ENCODE measurements around the gene MS4A2.

DNA sequence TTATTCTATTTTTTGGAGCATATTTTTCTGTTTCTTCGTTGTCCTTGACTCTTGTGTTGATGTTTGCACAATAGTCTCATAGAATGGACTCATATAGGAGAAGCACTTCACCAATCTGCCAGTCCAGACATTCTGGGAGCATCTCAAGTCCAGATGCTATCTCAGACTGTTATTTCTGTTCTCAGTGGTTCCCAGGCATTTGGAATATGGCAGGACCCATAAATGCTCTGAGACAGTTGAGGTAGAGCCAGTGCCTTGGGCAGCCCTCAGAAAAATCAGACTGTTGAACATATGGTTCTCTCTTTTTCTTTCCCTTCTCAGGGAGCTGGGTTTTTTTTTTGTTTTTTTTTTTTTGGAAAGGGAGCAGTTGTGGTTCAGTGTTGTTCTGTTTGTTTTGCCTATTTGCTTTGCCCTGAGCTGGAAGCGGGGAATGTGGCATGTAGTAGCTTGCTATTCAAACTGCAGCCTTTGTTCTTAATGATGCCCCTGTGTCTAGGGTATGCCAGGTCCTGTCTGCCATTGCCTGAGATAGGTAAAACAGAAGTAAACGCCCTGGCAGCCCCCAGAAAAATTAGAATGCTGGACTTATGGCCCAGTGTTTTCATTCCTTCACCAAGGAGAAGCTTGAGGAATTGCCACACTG, 3.7 kb upstream of the MS4A2 start:
- TF ChIP-seq POLR2AphosphoS5 (IDR thresholded peaks at IDR 0.05; ENCODE audit: low read depth, low read length) (no peak), SIN3A (IDR thresholded peaks at IDR 0.05; ENCODE audit: borderline replicate concordance, insufficient read depth, low read length) (no peak), TAF1 (IDR thresholded peaks at IDR 0.05; ENCODE audit: borderline replicate concordance, insufficient read depth, low read length) (no peak), FOXP2 (optimal IDR thresholded peaks at IDR 0.05; ENCODE audit: borderline replicate concordance, extremely low read depth, extremely low read length, insufficient read depth) (no peak)
- TF ChIP-seq, protein P1, sequence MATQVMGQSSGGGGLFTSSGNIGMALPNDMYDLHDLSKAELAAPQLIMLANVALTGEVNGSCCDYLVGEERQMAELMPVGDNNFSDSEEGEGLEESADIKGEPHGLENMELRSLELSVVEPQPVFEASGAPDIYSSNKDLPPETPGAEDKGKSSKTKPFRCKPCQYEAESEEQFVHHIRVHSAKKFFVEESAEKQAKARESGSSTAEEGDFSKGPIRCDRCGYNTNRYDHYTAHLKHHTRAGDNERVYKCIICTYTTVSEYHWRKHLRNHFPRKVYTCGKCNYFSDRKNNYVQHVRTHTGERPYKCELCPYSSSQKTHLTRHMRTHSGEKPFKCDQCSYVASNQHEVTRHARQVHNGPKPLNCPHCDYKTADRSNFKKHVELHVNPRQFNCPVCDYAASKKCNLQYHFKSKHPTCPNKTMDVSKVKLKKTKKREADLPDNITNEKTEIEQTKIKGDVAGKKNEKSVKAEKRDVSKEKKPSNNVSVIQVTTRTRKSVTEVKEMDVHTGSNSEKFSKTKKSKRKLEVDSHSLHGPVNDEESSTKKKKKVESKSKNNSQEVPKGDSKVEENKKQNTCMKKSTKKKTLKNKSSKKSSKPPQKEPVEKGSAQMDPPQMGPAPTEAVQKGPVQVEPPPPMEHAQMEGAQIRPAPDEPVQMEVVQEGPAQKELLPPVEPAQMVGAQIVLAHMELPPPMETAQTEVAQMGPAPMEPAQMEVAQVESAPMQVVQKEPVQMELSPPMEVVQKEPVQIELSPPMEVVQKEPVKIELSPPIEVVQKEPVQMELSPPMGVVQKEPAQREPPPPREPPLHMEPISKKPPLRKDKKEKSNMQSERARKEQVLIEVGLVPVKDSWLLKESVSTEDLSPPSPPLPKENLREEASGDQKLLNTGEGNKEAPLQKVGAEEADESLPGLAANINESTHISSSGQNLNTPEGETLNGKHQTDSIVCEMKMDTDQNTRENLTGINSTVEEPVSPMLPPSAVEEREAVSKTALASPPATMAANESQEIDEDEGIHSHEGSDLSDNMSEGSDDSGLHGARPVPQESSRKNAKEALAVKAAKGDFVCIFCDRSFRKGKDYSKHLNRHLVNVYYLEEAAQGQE (IDR thresholded peaks at IDR 0.05; ENCODE audit: insufficient read depth in 1 of 2, low read depth in 2 of 2, low read length in 2 of 2) = no peak

All from PFSK-1 (cell line).